Fibroblast of skin of scalp (primary cell): ENCODE measurements around the gene SPDYE3. TPM values are rescaled to one million over a fixed set of nuclear protein-coding genes. Genes with fewer than 3 reads are reported as not detected.
"Not testable (repeated sequence)": the region's sequence is repeated elsewhere in the genome, so short reads cannot be mapped to it uniquely, and the experiment has no call there.

Experiments used
- DNase-seq: peaks from one replicate; pipeline ENCODE4 v3.0.0-alpha.2; 2013
- polyA plus RNA-seq, 2 experiments: library from polyadenylated mRNA; unstranded; fragments of 120-200 nt; gene quantifications; one replicate each; pipeline ENCODE4 v1.2.1, GENCODE V29; 2013; ENCODE audit not compliant: insufficient read length in 2 of 2

Gene SPDYE3, protein sequence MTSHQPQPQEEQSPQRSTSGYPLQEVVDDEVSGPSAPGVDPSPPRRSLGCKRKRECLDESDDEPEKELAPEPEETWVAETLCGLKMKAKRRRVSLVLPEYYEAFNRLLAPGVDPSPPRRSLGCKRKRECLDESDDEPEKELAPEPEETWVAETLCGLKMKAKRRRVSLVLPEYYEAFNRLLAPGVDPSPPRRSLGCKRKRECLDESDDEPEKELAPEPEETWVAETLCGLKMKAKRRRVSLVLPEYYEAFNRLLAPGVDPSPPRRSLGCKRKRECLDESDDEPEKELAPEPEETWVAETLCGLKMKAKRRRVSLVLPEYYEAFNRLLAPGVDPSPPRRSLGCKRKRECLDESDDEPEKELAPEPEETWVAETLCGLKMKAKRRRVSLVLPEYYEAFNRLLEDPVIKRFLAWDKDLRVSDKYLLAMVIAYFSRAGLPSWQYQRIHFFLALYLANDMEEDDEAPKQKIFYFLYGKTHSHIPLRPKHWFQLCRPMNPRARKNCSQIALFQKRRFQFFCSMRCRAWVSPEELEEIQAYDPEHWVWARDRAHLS
- polyA plus RNA-seq (2013, experiment 1 of 2; ENCODE audit: insufficient read length), result 3.3 TPM
- polyA plus RNA-seq (2013, experiment 2 of 2; ENCODE audit: insufficient read length), result 3.6 TPM

DNA sequence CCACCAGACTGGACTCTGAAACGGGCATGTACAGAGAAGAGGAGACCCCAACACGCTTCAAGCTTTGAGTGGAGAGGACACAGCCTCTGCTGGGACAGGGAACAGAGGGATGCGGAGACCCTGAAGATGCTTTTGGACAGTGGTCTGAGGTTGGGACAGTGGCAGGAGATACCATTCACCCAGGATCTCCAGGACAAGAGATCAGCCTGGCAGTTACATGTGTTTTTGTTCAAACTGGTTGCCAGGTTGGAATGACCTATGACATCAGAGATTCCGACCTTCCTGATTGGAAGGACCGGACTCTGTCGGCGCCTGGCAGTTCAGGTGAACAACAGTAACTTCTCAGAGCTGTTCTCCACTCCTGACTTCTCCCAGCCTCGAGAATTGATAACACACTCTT lies at the start of gene SPDYE3:
SPDYE3 (plus strand) TSS at position 301 of the 400 bp plus-strand sequence. CDS start 184 bp downstream, outside the sequence.
- not testable (repeated sequence) for DNase-seq

DNA sequence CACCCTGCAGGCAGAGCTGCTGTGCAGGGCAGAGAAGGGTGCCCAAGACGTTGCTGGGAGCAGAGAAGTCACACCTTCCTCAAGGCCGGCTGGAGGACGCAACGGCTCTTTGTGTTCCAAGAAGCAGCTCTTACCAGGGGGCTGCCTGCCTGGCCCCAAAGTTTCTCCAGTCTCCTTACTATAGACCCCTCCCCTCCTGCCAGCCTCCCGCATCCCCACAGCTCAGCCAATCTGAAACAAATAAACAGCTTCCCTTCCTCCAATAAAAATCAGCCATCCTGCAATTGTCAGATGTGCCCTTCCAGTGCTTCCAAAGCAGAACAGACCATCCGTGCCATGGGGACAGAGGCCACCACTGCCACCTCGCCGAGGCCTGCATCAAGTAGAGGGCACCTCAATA lies 47.5 kb upstream of the SPDYE3 start:
- DNase-seq, result not testable (repeated sequence)

DNA sequence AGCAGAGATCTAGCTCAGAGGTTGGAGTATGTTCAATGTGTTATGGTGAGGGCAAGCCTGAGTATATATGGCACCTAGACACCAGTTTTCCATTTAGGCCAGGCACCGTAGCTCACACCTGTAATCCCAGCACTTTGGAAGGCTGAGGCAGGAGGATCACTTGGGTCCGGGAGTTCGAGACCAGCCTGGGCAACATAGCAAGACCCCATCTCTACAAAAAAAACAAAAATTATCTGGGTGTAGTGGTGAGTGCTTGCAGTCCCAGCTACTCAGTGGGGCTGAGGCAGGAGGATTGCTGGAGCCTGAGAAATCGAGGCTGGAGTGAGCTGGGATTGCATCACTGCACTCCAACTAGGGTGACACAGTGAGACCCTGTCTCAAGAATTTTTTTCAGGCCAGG lies 44.6 kb upstream of the SPDYE3 start:
- not testable (repeated sequence) for DNase-seq

DNA sequence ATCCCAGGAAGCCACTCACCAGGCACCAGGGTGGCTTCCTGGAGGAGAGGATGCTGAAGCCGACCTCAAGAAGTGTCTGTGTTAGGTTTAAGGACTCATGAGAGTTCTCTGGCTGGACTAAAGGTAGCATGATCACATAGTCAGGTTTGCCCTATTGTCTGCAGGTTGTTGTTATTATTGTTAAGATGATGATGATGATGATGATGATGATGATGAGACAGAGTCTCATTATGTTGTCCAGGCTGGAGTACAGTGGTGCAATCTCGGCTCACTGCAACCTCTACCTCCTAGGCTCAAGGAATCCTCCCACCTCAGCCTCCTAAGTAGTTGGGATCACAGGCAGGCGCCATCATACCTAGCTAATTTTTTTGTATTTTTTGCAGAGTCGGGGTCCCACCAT lies 43.3 kb upstream of the SPDYE3 start:
- not testable (repeated sequence) for DNase-seq

DNA sequence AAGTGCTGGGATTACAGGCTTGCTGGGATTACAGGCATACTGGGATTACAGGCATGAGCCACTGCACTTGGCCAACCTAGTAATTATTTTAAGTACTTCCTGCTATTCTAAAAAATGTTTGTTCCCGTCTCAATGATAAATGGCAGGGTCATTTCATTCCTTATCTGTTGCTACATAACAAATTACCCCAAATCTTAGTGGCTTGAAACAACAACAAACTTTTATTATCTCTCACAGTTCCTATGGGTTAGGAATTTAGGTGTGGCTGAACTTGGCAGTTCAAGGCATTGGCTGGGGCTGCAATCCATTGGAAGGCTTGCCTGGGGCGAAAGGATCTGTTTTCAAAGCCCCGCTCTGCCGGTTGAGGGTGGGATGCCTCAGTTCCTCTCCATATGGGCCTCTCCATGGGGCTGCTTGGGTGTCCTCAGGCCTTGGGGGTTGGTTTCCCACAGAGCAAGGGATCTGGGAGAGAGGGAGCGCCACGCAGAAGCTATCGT lies 42.8 kb upstream of the SPDYE3 start:
- not testable (repeated sequence) for DNase-seq

DNA sequence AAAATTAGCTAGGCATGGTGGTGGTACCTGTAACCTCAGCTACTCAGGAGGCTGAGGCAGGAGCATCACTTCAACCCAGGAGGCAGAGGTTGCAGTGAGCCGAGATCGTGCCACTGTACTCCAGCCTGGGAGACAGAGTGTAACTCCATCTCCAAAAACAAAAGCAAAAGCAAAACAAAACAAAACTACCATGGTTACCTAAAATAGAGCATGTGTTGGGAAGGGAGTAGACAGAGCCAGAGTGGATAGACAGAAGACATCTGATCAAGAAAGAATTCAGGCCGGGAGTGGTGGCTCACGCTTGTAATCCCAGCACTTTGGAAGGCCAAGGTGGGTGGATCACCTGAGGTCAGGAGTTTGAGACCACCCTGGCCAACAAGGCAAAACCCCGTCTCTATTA lies 41.7 kb upstream of the SPDYE3 start:
- DNase-seq, result not testable (repeated sequence)

DNA sequence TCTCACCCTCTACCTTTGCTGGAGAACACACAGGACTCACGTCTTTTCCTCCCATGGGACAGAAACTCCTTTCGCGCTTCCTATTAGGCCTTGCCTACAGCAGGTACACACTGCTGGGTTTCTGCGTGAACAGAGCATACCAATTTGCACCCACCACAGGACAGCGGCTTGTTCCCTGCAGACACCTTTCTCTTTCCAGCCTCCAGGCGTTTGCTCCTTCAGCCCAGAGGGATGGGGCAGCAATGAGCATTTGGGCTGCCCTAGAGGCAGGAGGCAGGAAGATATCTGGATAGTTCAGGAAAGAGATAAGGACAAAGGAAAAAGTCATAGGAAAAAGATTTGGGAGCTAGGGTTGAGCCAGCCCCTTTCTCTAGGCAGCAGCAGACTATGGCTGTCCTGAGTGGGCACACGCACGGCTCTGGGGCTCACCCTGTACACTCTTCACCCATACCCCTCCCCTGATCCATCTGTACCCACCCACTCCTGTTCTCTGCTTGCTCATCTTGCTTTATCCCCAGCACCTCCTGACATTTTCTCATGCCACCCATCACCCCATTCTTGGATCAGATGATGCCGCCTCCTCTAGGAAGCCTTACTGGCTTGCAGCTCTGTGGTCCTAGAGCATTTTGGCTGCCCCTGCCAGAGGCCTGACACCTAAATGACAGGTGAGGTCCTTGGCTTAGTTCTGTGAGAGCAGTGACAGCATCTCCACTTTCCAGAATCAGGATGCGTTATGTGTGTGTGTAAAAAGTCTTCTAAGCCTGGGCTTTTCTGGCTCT lies 40.7 kb upstream of the SPDYE3 start:
- no peak for DNase-seq

DNA sequence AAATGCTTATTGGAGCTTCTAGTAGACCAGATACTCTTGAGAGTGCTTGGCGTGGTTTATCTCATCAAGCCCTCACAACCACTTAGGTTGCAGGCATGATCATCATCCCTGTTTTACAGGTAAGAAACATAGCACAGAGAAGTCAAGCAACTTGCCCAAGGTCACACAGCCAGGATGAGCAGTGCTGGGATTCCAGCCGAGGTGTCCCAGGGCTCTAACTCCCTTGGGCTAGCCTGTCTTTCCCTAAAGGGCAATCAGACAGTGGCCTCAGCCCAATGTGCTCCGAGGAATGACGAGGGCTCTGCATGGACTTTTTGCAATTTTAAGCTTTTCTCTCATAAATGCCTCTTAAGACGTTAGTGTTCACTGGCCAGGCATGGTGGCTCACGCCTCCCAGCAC lies 39.9 kb upstream of the SPDYE3 start:
- no peak for DNase-seq

DNA sequence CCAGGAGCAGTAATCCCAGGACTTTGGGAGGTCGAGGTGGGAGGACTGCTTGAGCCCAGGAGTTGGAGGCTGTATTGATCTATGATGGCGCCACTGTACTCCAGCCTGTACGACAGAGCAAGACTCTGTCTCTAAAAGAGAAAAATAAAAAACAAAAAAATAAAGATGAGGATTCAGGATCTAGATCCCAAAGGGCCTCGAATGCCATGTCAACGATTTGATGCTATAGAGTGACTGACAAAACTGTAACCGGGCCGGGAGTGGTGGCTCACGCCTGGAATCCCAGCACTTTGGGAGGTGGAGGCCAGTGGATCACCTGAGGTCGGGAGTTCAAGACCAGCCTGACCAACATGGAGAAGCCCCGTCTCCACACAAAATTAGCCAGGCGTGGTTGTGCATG lies 38.6 kb upstream of the SPDYE3 start:
- not testable (repeated sequence) for DNase-seq

DNA sequence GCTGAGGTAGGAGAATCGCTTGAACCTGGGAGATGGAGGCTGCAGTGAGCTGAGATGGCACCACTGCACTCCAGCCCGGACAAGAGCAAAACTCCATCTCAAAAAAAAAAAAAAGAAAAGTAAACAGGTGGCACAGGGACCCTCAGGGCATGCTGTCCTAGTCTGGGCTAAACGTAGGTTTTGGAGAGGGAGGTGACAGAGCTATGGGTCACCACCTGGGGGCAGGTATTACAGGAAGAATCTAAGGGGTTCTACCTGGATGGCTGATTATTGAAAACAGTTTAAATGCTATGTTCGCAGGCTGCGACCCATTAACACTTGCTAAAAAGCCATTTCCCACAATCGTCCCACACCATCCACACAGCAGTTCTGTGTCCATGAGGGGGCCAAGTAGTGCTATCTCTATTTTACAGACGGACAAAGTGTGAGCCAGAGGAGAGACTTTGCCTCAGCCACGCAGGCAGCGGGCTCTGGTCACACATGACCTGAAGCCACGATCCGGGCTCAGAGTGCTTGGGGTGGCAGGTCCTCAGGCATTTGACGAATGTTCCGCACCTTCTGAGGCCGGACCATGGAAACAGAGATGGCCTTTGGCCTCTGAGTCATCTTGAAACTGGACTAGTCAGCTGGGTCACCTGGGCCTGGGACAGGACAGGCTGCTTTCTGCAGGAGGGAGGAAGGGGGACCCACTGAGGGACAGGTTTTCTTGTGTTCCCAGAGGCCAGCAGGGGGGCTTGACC lies 38.0 kb upstream of the SPDYE3 start:
- not testable (repeated sequence) for DNase-seq

DNA sequence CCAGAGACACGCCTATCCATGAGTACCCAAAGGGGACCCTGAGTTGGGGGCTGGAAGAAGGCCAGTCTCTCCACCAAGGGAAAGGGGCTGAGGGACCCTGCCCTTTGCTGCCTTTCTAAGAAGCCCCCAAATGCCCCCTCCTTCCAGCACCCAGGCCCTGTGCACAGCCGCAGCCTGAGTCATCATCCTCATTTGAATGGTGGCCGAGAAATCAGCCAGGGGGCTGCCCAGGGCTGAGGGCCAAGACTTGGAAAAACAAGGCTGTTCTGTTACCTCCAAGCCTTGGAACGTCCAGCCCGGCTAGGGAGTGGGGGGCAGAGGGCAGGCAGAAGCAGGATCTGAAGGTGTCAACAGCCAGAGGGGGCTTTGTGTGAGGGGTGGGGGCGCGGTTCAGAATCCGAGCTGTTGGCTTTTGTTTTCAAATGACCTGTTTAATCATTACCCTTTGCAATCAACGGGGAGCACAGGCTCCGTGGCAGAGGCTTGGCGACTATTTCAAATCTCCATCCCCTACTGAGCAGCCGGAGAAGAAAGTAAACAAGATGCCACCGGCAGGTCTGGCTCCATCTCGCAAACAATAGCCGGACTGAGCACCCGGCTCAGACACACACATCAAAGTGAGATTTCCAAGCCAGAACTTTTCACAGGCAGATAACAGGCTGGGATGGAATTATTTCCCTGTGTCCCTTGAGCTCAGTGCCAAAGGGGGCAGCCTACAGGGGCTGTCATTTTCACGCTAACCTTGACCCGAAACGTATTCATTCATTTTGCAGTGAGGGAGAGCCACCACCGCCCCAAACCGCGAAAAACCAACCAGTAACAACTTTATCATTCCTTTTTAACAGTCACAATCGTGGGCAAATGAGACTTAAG lies 37.2 kb upstream of the SPDYE3 start:
- not testable (repeated sequence) for DNase-seq

DNA sequence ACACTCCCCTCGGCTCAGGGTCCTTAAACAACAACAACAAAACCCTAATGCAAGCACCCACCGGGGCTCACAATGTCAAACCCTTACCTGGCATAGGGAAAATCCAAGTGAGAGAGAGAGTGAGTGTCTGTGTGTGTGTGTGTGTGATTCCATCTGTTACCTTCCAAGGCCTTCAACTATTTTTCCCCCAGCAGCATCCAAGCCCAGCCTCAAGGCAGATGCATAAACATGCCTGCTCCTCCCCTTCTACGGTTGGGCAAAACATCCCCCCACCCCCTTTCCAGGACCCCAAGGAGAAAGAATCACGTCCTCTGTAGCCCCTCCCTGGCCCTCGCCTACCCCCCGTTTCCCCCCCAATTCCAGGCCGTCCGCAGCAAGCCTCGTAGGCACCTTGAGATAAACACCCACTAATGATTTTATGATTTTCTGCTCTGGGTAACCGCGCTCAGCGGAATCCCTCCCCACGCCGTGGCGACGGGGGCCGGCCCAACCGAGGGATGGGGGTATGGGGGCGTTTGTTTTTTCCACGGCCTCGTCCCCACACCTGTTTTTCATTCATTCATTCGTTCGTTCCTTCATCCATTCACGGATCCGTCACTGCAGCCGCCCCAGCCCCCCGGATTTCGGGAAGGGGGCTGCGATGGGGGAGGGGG lies 36.4 kb upstream of the SPDYE3 start:
- not testable (repeated sequence) for DNase-seq

DNA sequence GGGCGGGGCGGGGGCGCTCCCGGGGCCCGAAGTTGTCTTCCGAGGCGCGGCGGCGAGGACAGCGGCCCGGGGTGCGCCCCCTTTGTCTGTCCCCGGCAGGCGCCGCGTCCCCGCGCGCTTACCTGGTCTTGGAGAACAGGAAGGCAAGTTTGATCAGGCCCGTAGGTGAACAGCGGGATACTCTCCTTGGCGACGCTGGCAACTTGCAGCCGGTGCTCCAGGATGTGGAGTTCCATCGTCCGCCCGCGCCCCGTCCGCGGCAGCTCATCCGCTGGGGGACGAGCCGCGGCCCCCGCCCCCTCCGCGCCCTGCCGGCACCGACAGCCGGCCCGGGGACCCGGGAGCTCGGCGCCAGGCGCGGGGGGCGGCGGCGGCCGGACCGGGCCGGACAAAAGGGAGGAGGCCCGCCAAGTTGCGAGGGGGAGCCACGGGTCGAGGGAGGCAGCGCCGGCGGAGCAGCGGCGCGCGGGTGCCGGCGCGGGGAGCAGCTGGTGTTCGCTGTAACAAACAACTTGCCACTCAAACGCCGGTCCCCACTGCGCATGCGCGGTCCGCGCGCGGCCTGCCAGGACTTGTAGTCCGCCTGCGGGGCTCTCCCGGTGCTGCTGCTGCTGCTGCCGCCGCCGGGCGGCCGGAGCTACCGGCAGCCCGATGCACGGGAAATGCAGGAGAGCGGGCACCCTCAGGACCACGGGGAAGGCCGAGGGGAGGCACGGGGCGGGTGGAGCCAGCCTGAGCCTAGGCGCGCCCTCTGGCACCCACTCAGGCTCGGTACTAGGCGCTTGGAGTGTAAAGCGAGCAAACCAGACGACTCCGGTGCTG lies 35.6 kb upstream of the SPDYE3 start:
- peak; percentile 91 for DNase-seq

DNA sequence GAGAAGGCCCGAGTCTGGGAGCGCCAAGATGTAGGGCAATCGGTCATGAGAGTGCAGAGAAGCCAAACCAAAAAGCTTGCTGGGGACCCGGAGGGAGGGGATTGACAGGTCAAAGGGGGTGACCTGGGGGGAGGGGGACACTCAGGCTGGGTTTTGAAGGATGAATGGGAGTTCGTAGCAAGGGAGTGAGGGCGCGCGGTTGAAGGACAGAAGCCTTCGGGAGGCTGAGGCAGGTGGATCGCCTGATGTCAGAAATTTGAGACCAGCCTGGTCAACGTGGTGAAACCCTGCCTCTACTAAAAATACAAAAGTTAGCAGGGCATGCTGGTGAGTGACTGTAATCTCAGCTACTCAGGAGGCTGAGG lies 35.0 kb upstream of the SPDYE3 start:
- DNase-seq, result not testable (repeated sequence)

DNA sequence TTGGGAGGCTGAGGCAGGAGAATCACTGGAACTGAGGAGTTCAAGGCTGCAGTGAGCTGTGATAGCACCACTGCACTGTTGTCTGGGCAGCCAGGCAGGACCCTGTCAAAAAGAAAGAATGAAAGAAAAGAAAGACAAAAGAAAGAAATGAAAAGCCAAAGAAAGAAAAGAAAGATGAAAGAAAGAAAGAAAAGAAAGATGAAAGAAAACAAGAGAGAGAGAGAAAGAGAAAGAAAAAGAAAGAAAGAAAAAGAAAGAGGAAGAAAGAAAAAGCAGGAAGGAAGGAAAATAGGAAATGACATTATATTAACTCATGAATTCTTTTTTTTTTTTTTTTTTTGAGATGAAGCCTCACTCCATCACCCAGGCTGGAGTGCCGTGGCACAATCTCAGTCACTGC lies 32.4 kb upstream of the SPDYE3 start:
- DNase-seq, result no peak

DNA sequence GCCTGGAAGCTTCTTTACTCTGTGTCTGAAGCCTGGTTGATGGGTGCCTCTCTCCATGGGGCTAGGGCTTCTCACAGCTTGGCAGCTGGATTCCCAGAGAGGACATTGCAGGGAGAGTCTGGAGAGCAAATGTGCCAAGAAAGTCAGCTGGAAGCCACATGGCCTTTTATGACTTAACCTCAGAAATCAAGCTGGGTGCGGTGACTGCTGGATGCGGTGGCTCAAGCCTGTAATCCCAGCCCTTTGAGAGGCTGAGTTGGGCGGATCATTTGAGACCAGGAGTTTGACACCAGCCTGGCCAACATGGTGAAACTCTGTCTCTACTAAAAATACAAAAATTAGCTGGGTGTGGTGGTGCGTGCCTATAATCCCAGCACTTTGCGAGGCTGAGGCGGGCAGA lies 31.4 kb upstream of the SPDYE3 start:
- not testable (repeated sequence) for DNase-seq

DNA sequence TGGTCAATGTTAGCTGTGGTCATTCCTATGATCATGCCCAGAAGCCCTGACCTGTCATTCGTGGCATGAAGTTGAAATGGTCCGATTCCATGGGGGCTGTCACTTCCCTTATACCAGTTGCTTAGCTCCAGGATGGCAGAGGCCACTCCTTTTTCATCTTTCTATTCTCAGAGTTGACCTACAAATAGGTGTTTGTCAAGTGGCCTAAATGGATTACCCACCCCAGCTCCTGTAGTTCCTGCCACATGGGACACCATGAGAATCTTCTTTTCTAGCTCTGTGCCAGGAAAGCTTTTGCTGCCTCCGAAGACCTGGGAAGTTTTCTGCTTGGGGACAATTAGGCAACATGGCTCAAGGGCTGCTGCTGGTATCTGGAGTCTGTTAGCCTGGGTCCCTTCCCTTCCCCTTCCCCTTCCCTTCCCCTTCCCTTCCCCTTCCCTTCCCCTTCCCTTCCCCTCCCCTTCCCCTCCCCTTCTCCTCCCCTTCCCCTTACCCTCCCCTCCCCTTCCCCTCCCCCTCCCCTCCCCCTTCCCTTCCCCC lies 25.4 kb upstream of the SPDYE3 start:
- DNase-seq, result not testable (repeated sequence)

DNA sequence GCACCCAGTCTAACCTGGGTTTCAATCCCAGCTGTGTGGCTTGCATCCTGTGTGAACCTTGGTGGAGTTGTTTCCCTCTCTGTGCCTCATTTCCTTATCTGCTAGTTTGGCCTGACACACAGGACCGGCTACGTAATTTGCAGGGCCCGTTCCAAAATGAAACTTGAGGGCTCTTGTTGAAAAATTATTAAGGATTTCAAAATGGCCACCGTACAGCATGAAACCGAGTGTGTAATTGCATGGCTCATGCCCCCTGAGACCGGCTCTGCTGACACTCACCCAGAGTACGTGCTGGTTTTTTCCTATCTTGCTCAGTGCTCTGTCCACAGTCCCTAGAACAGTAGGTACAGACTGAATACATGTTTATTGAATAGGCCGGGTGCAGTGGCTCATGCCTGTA lies 24.4 kb upstream of the SPDYE3 start:
- not testable (repeated sequence) for DNase-seq

DNA sequence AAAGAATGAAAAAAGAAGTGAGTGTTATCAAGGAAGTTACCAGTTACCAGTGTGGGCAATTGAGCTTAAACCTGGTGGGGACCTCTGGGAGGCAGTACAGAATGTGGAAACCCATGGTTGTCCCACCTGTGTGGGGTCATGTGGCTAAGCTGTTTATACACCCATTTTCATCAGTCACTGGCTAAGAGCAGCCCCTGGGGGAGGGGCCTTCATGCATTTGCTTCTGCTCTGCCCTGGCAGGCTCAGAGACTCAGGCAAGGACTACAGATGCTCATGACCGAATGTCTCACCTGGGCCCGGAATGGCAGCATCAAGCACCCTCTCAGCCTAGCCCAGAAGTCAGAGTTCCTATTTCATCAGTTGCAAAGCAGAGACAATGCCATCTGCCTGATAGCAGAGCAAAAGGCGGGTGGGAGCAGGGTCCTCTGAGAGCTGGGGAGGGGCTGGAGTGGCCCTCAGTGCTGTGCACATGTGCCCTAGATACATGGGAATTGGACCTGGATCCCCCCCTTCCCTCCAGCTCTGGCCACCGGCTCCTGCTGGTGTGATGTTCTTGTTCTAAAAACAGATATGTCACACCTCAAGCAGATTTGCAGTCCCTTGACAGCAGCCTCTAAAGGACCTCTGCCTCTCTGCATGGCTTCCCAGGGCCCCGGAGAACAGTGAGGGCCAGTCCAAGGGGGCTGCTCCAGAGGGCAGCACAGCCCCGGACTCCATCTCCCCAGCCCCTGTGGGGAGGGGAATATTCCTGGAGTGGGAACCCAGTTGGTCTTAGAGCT lies 20.1 kb upstream of the SPDYE3 start:
- not testable (repeated sequence) for DNase-seq
